Activated CD8-positive, alpha-beta T cell treated with anti-CD3 and anti-CD28 coated beads for 36 hours (primary cell): ENCODE data around the gene PLXND1. TPM values are rescaled to one million over a fixed set of nuclear protein-coding genes. Genes with fewer than 3 reads are reported as not detected.

Experiments used
- ATAC-seq: fragments of 200-7000 bp; cut with Tn5 transposase; one replicate; pipeline ENCODE4 v1.10.0; 2021; ENCODE audit warnings: mild to moderate bottlenecking, moderate library complexity
- CTCF ChIA-PET: fragments of 350-600 bp; sonication (Branson Sonifier 250); formaldehyde crosslinking; loops from one replicate; lab custom pipeline; 2021; ENCODE audit warnings: antibody characterized with exemption; lab: Charles Lee
- POLR2A ChIA-PET: fragments of 350-600 bp; sonication (Branson Sonifier 250); formaldehyde crosslinking; loops from one replicate; lab custom pipeline; 2021; ENCODE audit warnings: antibody characterized with exemption; lab: Charles Lee
- DNase-seq: peaks from one replicate; pipeline ENCODE4 v3.0.0-alpha.2; 2020
- H3K27ac Mint-ChIP-seq: one replicate; pipeline ENCODE4 v1.8.0; 2021; ENCODE audit warnings: mild to moderate bottlenecking, mixed read lengths
- H3K27me3 Mint-ChIP-seq: one replicate; pipeline ENCODE4 v1.8.0; 2021; ENCODE audit warnings: mixed read lengths
- H3K36me3 Mint-ChIP-seq: one replicate; pipeline ENCODE4 v1.8.0; 2021; ENCODE audit warnings: low read depth, mixed read lengths
- H3K4me1 Mint-ChIP-seq: one replicate; pipeline ENCODE4 v1.8.0; 2021; ENCODE audit warnings: low read depth, mixed read lengths
- H3K4me3 Mint-ChIP-seq: one replicate; pipeline ENCODE4 v1.8.0; 2021; ENCODE audit warnings: mild to moderate bottlenecking, moderate library complexity, mixed read lengths
- H3K9me3 Mint-ChIP-seq: one replicate; pipeline ENCODE4 v1.8.0; 2021; ENCODE audit warnings: mixed read lengths
- CTCF ChIP-seq: fragments of 200-600 bp; IDR thresholded peaks from one replicate; pipeline ENCODE4 v1.8.0; 2022; ENCODE audit warnings: antibody characterized with exemption, mild to moderate bottlenecking
- intact Hi-C: fragments of 100-400 bp; cut with micrococcal nuclease; formaldehyde crosslinking; loops from one replicate; pipeline ENCODE4 v1.10.0; 2022
- total RNA-seq, 2 experiments: library from RNA; stranded (reverse); gene quantifications; one replicate each; pipeline ENCODE4 v1.2.3, GENCODE V29; 2021

The PLXND1 gene
- total RNA-seq, 2 experiments from 2014 or later: 10.7 to 12.5 TPM

- no peak for ATAC-seq
- intact Hi-C loops: no loop called here
- CTCF ChIA-PET: interaction anchor here (0.9 kb wide), 1 partner anchor 12 kb away, joined by 3 read pairs; no protein-coding TSS in a partner anchor
- peaks cover 20% of the 10 kb centered on the region for H3K4me1 Mint-ChIP-seq
- POLR2A ChIA-PET: interaction anchor here (1.0 kb wide), 1 partner anchor 10 kb away, joined by 3 read pairs; no protein-coding TSS in a partner anchor
- H3K27me3 Mint-ChIP-seq: no peaks in the 10 kb centered on the region
- no peak for TF ChIP-seq CTCF
- no peak for DNase-seq
- H3K27ac Mint-ChIP-seq: no peak overlapping the region
- no peaks in the 10 kb centered on the region for H3K9me3 Mint-ChIP-seq
- no peaks in the 10 kb centered on the region for H3K36me3 Mint-ChIP-seq
- H3K4me3 Mint-ChIP-seq: no peak overlapping the region
These were observed 24.9 kb downstream of the PLXND1 start for GRCh38 chr3:129581623-129582022.

GRCh38 chr3:129579991-129580390, 26.5 kb downstream of the PLXND1 start:
- intact Hi-C loops: no loop called here
- H3K27me3 Mint-ChIP-seq: no peaks in the 10 kb centered on the region
- H3K4me3 Mint-ChIP-seq: no peak overlapping the region
- peaks cover 33% of the 10 kb centered on the region for H3K4me1 Mint-ChIP-seq
- CTCF ChIA-PET: no interaction called here
- H3K9me3 Mint-ChIP-seq: no peaks in the 10 kb centered on the region
- no peak for TF ChIP-seq CTCF
- ATAC-seq: no peak
- no peak overlapping the region for H3K27ac Mint-ChIP-seq
- POLR2A ChIA-PET: interaction anchor here (1.0 kb wide), 1 partner anchor 14 kb away, joined by 3 read pairs; no protein-coding TSS in a partner anchor
- H3K36me3 Mint-ChIP-seq: no peaks in the 10 kb centered on the region
- DNase-seq: no peak

GRCh38 chr3:129577925-129578786, 28.3 kb downstream of the PLXND1 start:
- peak overlapping the region; percentile 49 for H3K4me3 Mint-ChIP-seq
- intact Hi-C loops: no loop called here
- POLR2A ChIA-PET: interaction anchor here (1.3 to 1.4 kb wide), 2 partner anchors 12 to 17 kb away, joined by 4 to 6 read pairs; no protein-coding TSS in a partner anchor

GRCh38 chr3:129577366-129577765, 29.1 kb downstream of the PLXND1 start:
- Mint-ChIP-seq H3K27ac (peak overlapping the region; percentile 79), H3K36me3 (no peaks in the 10 kb centered on the region), H3K9me3 (no peaks in the 10 kb centered on the region), H3K4me1 (peaks cover 33% of the 10 kb centered on the region), H3K27me3 (no peaks in the 10 kb centered on the region), H3K4me3 (peak overlapping the region; percentile 49)
- peak; percentile 6 for ATAC-seq
- no peak for TF ChIP-seq CTCF
- CTCF ChIA-PET: interaction anchor here (1.2 to 1.5 kb wide), 3 partner anchors 16 to 87 kb away, joined by 4 to 6 read pairs (median 4); no protein-coding TSS in a partner anchor
- POLR2A ChIA-PET: interaction anchor here (1.1 to 1.6 kb wide), 5 partner anchors 11 to 262 kb away, joined by 3 to 12 read pairs (median 5); a partner anchor contains a TSS
- DNase-seq: no peak
- intact Hi-C loops: no loop called here

More at GRCh38 chr3:129577925-129578786, 28.3 kb downstream of the PLXND1 start:
- CTCF ChIA-PET: interaction anchor here (1.0 kb wide), 1 partner anchor 88 kb away, joined by 3 read pairs; no protein-coding TSS in a partner anchor
- Mint-ChIP-seq H3K36me3 (no peaks in the 10 kb centered on the region), H3K4me1 (peaks cover 33% of the 10 kb centered on the region), H3K9me3 (no peaks in the 10 kb centered on the region), H3K27ac (peak overlapping the region; percentile 75), H3K27me3 (no peaks in the 10 kb centered on the region)
- ATAC-seq: peak; percentile 48
- no peak for TF ChIP-seq CTCF
- DNase-seq: peak; percentile 53
